Effector memory CD8-positive, alpha-beta T cell (primary cell): Measurements from ENCODE around the gene EAPP.
"Not testable (repeated sequence)": the region's sequence is repeated elsewhere in the genome, so short reads cannot be mapped to it uniquely, and the experiment has no call there.

Source experiments
- ATAC-seq: fragments of 150-1000 bp; cut with Tn5 transposase; replicated peaks from 2 replicates; pipeline ENCODE4 v1.10.0; 2021; ENCODE audit warnings: mild to moderate bottlenecking, moderate library complexity
- DNase-seq, 3 experiments: peaks; one replicate each; pipeline ENCODE4 v3.0.0; 2021
- H3K27ac Mint-ChIP-seq, 2 donors: one replicate each; pipeline ENCODE4 v1.8.0; 2022; ENCODE audit warnings: mild to moderate bottlenecking in 2 of 2, mixed read lengths in 2 of 2, moderate library complexity in 2 of 2
- H3K27me3 Mint-ChIP-seq, 2 donors: one replicate each; pipeline ENCODE4 v1.8.0; 2022; ENCODE audit warnings: mixed read lengths in 2 of 2
- H3K36me3 Mint-ChIP-seq: one replicate; pipeline ENCODE4 v1.8.0; 2022; ENCODE audit warnings: mild to moderate bottlenecking, moderate library complexity, mixed read lengths; ENCODE audit not compliant: insufficient read depth
- H3K4me1 Mint-ChIP-seq, 2 donors: one replicate each; pipeline ENCODE4 v1.8.0; 2022; ENCODE audit warnings: low read depth in 2 of 2, mixed read lengths in 2 of 2
- H3K4me3 Mint-ChIP-seq, 2 donors: one replicate each; pipeline ENCODE4 v1.8.0; 2022; ENCODE audit warnings: mild to moderate bottlenecking in 2 of 2, mixed read lengths in 2 of 2, moderate library complexity in 2 of 2
- H3K9me3 Mint-ChIP-seq, 2 donors: one replicate each; pipeline ENCODE4 v1.8.0; 2022; ENCODE audit warnings: mixed read lengths in 2 of 2

EAPP gene

GRCh38 chr14:34488528-34488927 lies 51.0 kb downstream of the EAPP start:
- H3K27ac Mint-ChIP-seq: no peak overlapping the region
- peaks cover 0 to 7% of the 10 kb centered on the region in 2 donors for H3K27me3 Mint-ChIP-seq
- H3K4me1 Mint-ChIP-seq: no peaks in the 10 kb centered on the region
- H3K9me3 Mint-ChIP-seq: no peaks in the 10 kb centered on the region
- DNase-seq (no peak), ATAC-seq (no peak)
- no peak overlapping the region for H3K4me3 Mint-ChIP-seq
- no peaks in the 10 kb centered on the region for H3K36me3 Mint-ChIP-seq

- H3K4me1 Mint-ChIP-seq: no peaks in the 10 kb centered on the region
- no peak for DNase-seq
- no peak overlapping the region for H3K4me3 Mint-ChIP-seq
- H3K27ac Mint-ChIP-seq: no peak overlapping the region
- ATAC-seq: no peak
- no peaks in the 10 kb centered on the region for H3K36me3 Mint-ChIP-seq
- no peaks in the 10 kb centered on the region for H3K9me3 Mint-ChIP-seq
- H3K27me3 Mint-ChIP-seq: no peaks in the 10 kb centered on the region
These were observed 54.8 kb downstream of the EAPP start for GRCh38 chr14:34484726-34485125.

- Mint-ChIP-seq H3K4me1 (no peaks in the 10 kb centered on the region), H3K27me3 (no peaks in the 10 kb centered on the region), H3K27ac (no peak overlapping the region), H3K36me3 (no peaks in the 10 kb centered on the region), H3K9me3 (no peaks in the 10 kb centered on the region), H3K4me3 (no peak overlapping the region)
- no peak for ATAC-seq
- DNase-seq: no peak
These were observed 57.0 kb downstream of the EAPP start for GRCh38 chr14:34482463-34482862.

GRCh38 chr14:34479694-34480093 lies 59.8 kb downstream of the EAPP start:
- Mint-ChIP-seq H3K9me3 (no peaks in the 10 kb centered on the region), H3K4me1 (no peaks in the 10 kb centered on the region), H3K36me3 (no peaks in the 10 kb centered on the region), H3K4me3 (no peak overlapping the region), H3K27ac (no peak overlapping the region), H3K27me3 (peaks cover 0 to 6% of the 10 kb centered on the region in 2 donors)
- ATAC-seq: no peak
- no peak for DNase-seq

GRCh38 chr14:34478261-34478660 lies 61.2 kb downstream of the EAPP start:
- no peaks in the 10 kb centered on the region for H3K9me3 Mint-ChIP-seq
- H3K27me3 Mint-ChIP-seq: peaks cover 7 to 15% of the 10 kb centered on the region in 2 donors
- H3K27ac Mint-ChIP-seq: no peak overlapping the region
- ATAC-seq (no peak), DNase-seq (no peak)
- no peak overlapping the region for H3K4me3 Mint-ChIP-seq
- H3K36me3 Mint-ChIP-seq: no peaks in the 10 kb centered on the region
- no peaks in the 10 kb centered on the region for H3K4me1 Mint-ChIP-seq

- H3K9me3 Mint-ChIP-seq, H3K4me3 Mint-ChIP-seq, H3K4me1 Mint-ChIP-seq, H3K27ac Mint-ChIP-seq, ATAC-seq, H3K36me3 Mint-ChIP-seq, DNase-seq: not testable (repeated sequence)
- peaks cover 7 to 15% of the 10 kb centered on the region in 2 donors for H3K27me3 Mint-ChIP-seq
These were observed 63.5 kb downstream of the EAPP start for GRCh38 chr14:34476036-34476435.

- H3K27ac Mint-ChIP-seq: no peak overlapping the region
- H3K9me3 Mint-ChIP-seq: no peaks in the 10 kb centered on the region
- no peak overlapping the region for H3K4me3 Mint-ChIP-seq
- no peaks in the 10 kb centered on the region for H3K4me1 Mint-ChIP-seq
- H3K27me3 Mint-ChIP-seq: peaks cover 7 to 15% of the 10 kb centered on the region in 2 donors
- ATAC-seq (no peak), DNase-seq (no peak)
- no peaks in the 10 kb centered on the region for H3K36me3 Mint-ChIP-seq
These were observed 64.3 kb downstream of the EAPP start for GRCh38 chr14:34475163-34475562.

- H3K9me3 Mint-ChIP-seq: no peaks in the 10 kb centered on the region
- no peak for ATAC-seq
- H3K27me3 Mint-ChIP-seq: peaks cover 7 to 15% of the 10 kb centered on the region in 2 donors
- no peak overlapping the region for H3K4me3 Mint-ChIP-seq
- no peaks in the 10 kb centered on the region for H3K4me1 Mint-ChIP-seq
- no peak overlapping the region for H3K27ac Mint-ChIP-seq
- no peaks in the 10 kb centered on the region for H3K36me3 Mint-ChIP-seq
- no peak for DNase-seq
These were observed 65.3 kb downstream of the EAPP start for GRCh38 chr14:34474187-34474679.

- no peak for DNase-seq
- Mint-ChIP-seq H3K36me3 (no peaks in the 10 kb centered on the region), H3K9me3 (no peaks in the 10 kb centered on the region), H3K27me3 (peaks cover 7 to 15% of the 10 kb centered on the region in 2 donors), H3K4me1 (peaks cover 0 to 3% of the 10 kb centered on the region in 2 donors), H3K27ac (no peak overlapping the region), H3K4me3 (no peak overlapping the region)
- ATAC-seq: no peak
These were observed 66.7 kb downstream of the EAPP start for GRCh38 chr14:34472706-34473279.

GRCh38 chr14:34470319-34470718 lies 69.2 kb downstream of the EAPP start:
- H3K27me3 Mint-ChIP-seq: peaks cover 7 to 9% of the 10 kb centered on the region in 2 donors
- no peaks in the 10 kb centered on the region for H3K36me3 Mint-ChIP-seq
- no peak for ATAC-seq
- no peak overlapping the region for H3K4me3 Mint-ChIP-seq
- no peak overlapping the region for H3K27ac Mint-ChIP-seq
- DNase-seq: no peak
- H3K4me1 Mint-ChIP-seq: peaks cover 0 to 3% of the 10 kb centered on the region in 2 donors
- no peaks in the 10 kb centered on the region for H3K9me3 Mint-ChIP-seq

GRCh38 chr14:34466691-34467090 lies 72.8 kb downstream of the EAPP start:
- H3K27me3 Mint-ChIP-seq: no peaks in the 10 kb centered on the region
- DNase-seq (no peak), ATAC-seq (no peak)
- H3K27ac Mint-ChIP-seq: no peak overlapping the region
- H3K9me3 Mint-ChIP-seq: no peaks in the 10 kb centered on the region
- peaks cover 1 to 3% of the 10 kb centered on the region in 2 donors for H3K4me1 Mint-ChIP-seq
- no peak overlapping the region for H3K4me3 Mint-ChIP-seq
- no peaks in the 10 kb centered on the region for H3K36me3 Mint-ChIP-seq
